HAP-1 (cell line): ENCODE results near the gene AP5Z1.

ENCODE experiments used
- DNase-seq, 2 experiments: peaks; one replicate each; pipeline ENCODE4 v3.0.0-alpha.2; 2016 to 2020; ENCODE audit warnings: low spot score in 2 of 2
- H3K27me3 ChIP-seq: fragments of 250-450 bp; sonication (Bioruptor Pico); 2 replicates; pipeline ENCODE4 v1.5.1; 2020; ENCODE audit warnings: low read depth, mild to moderate bottlenecking, moderate library complexity
- H3K36me3 ChIP-seq: fragments of 250-450 bp; sonication (Bioruptor Pico); replicated peaks from 2 replicates; pipeline ENCODE4 v1.5.1; 2020; ENCODE audit warnings: mild to moderate bottlenecking
- H3K4me1 ChIP-seq: fragments of 250-450 bp; sonication (Bioruptor Pico); 2 replicates; pipeline ENCODE4 v1.5.1; 2020; ENCODE audit warnings: mild to moderate bottlenecking
- H3K4me3 ChIP-seq: fragments of 250-450 bp; sonication (Bioruptor Pico); 2 replicates; pipeline ENCODE4 v1.5.1; 2020; ENCODE audit warnings: mild to moderate bottlenecking, moderate library complexity
- H3K9me3 ChIP-seq: fragments of 250-450 bp; sonication (Bioruptor Pico); 2 replicates; pipeline ENCODE4 v1.5.1; 2020; ENCODE audit warnings: mild to moderate bottlenecking, moderate library complexity
- in situ Hi-C: fragments of 300-500 bp; cut with MboI; formaldehyde crosslinking; loops from 3 replicates; pipeline ENCODE4 v1.14.3; 2020; ENCODE audit warnings: low sequenced_read_pairs, inconsistent platforms, mixed read lengths

The AP5Z1 gene

GRCh38 chr7:4782333-4783291 lies 7.2 kb downstream of the AP5Z1 start:
- Histone ChIP-seq H3K36me3 (peaks cover 4% of the 10 kb centered on the region; the same call in 1 of the 2 replicates), H3K4me1 (no peaks in the 10 kb centered on the region), H3K4me3 (no peak overlapping the region), H3K27me3 (no peaks in the 10 kb centered on the region), H3K9me3 (no peaks in the 10 kb centered on the region)
- in situ Hi-C loops, result no loop called here
- no peak for DNase-seq

- in situ Hi-C loops, result no loop called here
Measured at GRCh38 chr7:4783292-4783652, 7.8 kb downstream of the AP5Z1 start.

GRCh38 chr7:4783762-4784351 lies 8.4 kb downstream of the AP5Z1 start:
- H3K4me3 ChIP-seq, result no peak overlapping the region
- no peaks in the 10 kb centered on the region for H3K4me1 ChIP-seq
- H3K9me3 ChIP-seq, result no peaks in the 10 kb centered on the region
- DNase-seq, result no peak
- no peaks in the 10 kb centered on the region for H3K27me3 ChIP-seq
- peaks cover 4% of the 10 kb centered on the region; the same call in 1 of the 2 replicates for H3K36me3 ChIP-seq
- in situ Hi-C loops, result no loop called here

More at GRCh38 chr7:4783292-4783652, 7.8 kb downstream of the AP5Z1 start:
- H3K4me3 ChIP-seq, result no peak overlapping the region
- H3K36me3 ChIP-seq, result peaks cover 4% of the 10 kb centered on the region; the same call in 1 of the 2 replicates
- H3K4me1 ChIP-seq, result no peaks in the 10 kb centered on the region
- no peak for DNase-seq
- H3K27me3 ChIP-seq, result no peaks in the 10 kb centered on the region
- H3K9me3 ChIP-seq, result no peaks in the 10 kb centered on the region

- Histone ChIP-seq H3K4me3 (no peak overlapping the region), H3K36me3 (peaks cover 4% of the 10 kb centered on the region; the same call in 1 of the 2 replicates), H3K27me3 (no peaks in the 10 kb centered on the region), H3K4me1 (no peaks in the 10 kb centered on the region), H3K9me3 (no peaks in the 10 kb centered on the region)
- DNase-seq, result no peak
- in situ Hi-C loops, result no loop called here
Measured at GRCh38 chr7:4784799-4785198, 9.4 kb downstream of the AP5Z1 start.

DNA sequence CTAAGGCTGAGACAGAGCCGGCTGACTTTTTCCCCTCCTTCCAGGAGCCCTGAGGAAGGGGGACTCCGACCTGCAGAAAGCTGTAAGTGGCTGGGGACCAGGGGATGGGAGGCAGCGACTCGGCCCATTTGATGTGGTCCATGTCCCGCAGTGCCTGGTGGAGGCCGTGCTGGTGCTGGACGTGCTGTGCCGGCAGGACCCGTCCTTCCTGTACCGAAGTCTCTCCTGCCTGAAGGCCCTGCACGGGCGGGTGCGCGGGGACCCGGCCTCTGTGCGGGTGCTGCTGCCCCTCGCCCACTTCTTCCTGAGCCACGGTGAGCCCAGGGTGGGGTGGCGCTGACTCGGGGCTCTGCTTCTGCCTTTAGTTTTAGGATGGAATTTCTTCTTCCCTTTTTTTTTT lies 9.9 kb downstream of the AP5Z1 start:
- Histone ChIP-seq H3K4me1 (no peaks in the 10 kb centered on the region), H3K27me3 (no peaks in the 10 kb centered on the region), H3K36me3 (peaks cover 4% of the 10 kb centered on the region; the same call in 1 of the 2 replicates), H3K9me3 (no peaks in the 10 kb centered on the region), H3K4me3 (no peak overlapping the region)
- in situ Hi-C loops, result no loop called here
- DNase-seq, result no peak

DNA sequence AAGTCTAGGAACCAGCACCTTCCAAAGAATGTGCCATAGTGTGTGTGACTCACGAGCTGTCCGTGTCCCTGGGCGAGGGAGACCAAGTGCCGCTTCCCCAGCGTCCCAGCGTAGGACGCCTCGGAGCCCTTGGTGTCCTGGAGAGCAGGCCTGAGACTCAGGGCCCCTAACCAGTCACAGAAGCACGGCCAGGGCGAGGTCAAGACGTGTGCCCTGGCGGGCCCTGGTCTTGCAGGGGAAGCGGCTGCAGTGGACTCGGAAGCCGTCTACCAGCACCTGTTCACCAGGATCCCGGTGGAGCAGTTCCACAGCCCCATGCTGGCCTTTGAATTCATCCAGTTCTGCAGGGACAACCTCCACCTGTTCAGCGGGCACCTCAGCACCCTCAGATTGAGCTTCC lies 10.6 kb downstream of the AP5Z1 start:
- DNase-seq, result no peak
- H3K36me3 ChIP-seq, result peaks cover 4% of the 10 kb centered on the region; the same call in 1 of the 2 replicates
- H3K4me1 ChIP-seq, result no peaks in the 10 kb centered on the region

GRCh38 chr7:4787541-4787940 lies 12.1 kb downstream of the AP5Z1 start:
- Histone ChIP-seq H3K4me1 (no peaks in the 10 kb centered on the region), H3K36me3 (peaks cover 2% of the 10 kb centered on the region), H3K4me3 (no peak overlapping the region), H3K9me3 (no peaks in the 10 kb centered on the region), H3K27me3 (no peaks in the 10 kb centered on the region)
- in situ Hi-C loops, result no loop called here
- DNase-seq, result no peak

More for the DNA sequence above, 10.6 kb downstream of the AP5Z1 start:
- Histone ChIP-seq H3K9me3 (no peaks in the 10 kb centered on the region), H3K27me3 (no peaks in the 10 kb centered on the region), H3K4me3 (no peak overlapping the region)
- in situ Hi-C loops, result no loop called here

GRCh38 chr7:4787947-4788626 lies 12.7 kb downstream of the AP5Z1 start:
- Histone ChIP-seq H3K9me3 (no peaks in the 10 kb centered on the region), H3K4me3 (no peak overlapping the region), H3K4me1 (no peaks in the 10 kb centered on the region), H3K36me3 (peaks cover 2% of the 10 kb centered on the region), H3K27me3 (no peaks in the 10 kb centered on the region)
- DNase-seq, result no peak
- in situ Hi-C loops, result no loop called here

DNA sequence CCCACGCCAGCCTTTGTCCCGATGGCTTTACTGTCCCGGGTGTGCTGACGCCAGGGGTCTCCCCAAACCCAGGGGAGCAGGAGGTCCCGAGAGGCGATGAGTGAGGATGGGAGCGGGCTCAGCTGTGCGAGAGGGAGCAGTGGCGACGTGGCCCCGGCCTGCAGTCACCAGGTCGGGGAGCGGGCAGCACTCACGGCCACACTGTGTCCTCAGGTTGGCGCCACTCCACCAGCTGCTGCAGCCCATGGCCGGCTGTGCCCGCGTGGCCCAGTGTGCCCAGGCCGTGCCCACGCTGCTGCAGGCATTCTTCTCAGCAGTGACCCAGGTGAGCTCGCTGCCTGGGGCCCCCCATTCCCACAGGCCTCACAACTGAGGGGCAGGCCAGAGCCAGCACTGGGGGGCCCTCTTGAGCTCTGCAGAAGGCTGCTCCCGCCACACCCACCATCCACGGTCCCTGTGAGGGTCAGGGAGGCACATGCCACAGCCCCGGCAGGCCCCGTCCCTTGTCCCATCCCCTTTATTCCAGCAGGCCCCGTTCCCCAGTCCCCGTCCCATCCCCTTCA lies 13.3 kb downstream of the AP5Z1 start:
- no peak overlapping the region for H3K4me3 ChIP-seq
- H3K4me1 ChIP-seq, result no peaks in the 10 kb centered on the region
- no peaks in the 10 kb centered on the region for H3K27me3 ChIP-seq
- peaks cover 2% of the 10 kb centered on the region for H3K36me3 ChIP-seq
- H3K9me3 ChIP-seq, result no peaks in the 10 kb centered on the region
- no peak for DNase-seq
- in situ Hi-C loops, result no loop called here

- H3K9me3 ChIP-seq, result no peaks in the 10 kb centered on the region
- no peak for DNase-seq
- H3K36me3 ChIP-seq, result peaks cover 2% of the 10 kb centered on the region
- no peak overlapping the region for H3K4me3 ChIP-seq
- H3K27me3 ChIP-seq, result no peaks in the 10 kb centered on the region
- no peaks in the 10 kb centered on the region for H3K4me1 ChIP-seq
- in situ Hi-C loops, result no loop called here
Measured at GRCh38 chr7:4789194-4790077, 14.0 kb downstream of the AP5Z1 start.

GRCh38 chr7:4790078-4790465 lies 14.6 kb downstream of the AP5Z1 start:
- in situ Hi-C loops, result no loop called here
- no peaks in the 10 kb centered on the region for H3K27me3 ChIP-seq
- H3K9me3 ChIP-seq, result no peaks in the 10 kb centered on the region
- H3K4me1 ChIP-seq, result no peaks in the 10 kb centered on the region
- H3K4me3 ChIP-seq, result no peak overlapping the region
- DNase-seq, result no peak
- peaks cover 2% of the 10 kb centered on the region for H3K36me3 ChIP-seq

GRCh38 chr7:4790516-4790991 lies 15.1 kb downstream of the AP5Z1 start:
- Histone ChIP-seq H3K4me3 (no peak overlapping the region), H3K9me3 (no peaks in the 10 kb centered on the region), H3K4me1 (no peaks in the 10 kb centered on the region), H3K27me3 (no peaks in the 10 kb centered on the region), H3K36me3 (peaks cover 2% of the 10 kb centered on the region)
- in situ Hi-C loops, result no loop called here
- DNase-seq, result no peak
